RKO (cell line): ENCODE measurements around the gene LRRC1.

Experiments
- DNase-seq: peaks from one replicate; pipeline ENCODE4 v3.0.0-alpha.2; 2016; ENCODE audit warnings: low spot score

LRRC1 gene

DNA sequence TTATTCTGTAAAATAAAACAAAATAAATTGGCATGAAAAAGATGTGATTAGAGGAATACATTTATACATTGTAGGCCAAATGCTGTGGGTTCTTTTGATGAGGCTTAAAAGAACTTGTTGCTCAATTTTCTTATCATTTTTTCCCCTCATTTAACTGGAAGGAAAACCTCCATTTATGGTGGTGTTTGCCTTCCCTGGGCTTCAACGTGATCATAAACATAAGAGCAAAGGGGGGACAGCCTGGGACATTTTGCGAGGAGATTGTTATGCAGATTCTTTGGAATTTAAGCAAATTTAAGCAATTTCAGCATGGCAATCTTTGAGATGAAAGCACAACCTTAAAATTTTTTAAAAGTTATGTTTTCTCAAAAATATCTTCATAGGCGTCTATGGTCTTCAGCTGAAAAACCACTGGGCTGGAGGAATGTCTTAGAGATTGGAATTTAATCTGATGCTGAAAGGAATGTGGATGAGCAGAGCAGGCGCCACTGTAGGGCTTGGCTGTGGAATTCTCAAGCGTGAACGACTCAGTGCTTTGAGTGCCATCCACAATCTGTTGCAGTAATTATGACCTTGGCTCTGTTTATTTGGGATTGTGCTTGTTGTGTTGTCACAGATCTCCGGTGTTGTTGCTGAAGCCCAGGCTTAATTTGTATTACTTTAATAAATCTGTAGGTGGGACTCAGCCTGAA lies 167.0 kb downstream of the LRRC1 start:
- DNase-seq: no peak

DNA sequence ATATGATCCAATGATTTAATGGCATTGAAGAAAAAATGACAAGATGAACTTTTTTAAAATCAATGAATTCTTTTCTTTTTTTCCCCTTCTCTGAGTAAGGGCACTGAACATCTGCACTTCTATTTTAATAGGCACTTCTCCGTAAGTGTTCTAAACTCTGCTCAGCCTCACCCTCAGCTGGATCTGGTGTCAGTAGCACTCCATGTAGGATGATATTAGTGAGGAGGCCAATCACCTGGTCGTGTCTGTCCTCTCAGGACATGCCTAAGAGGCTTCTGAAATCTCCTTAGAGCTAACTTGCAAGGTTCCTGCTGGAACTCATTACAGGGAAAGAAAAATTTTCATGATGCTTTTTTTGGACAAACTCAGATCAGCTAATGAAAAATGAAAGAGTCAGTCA lies 167.8 kb downstream of the LRRC1 start:
- DNase-seq: no peak

DNA sequence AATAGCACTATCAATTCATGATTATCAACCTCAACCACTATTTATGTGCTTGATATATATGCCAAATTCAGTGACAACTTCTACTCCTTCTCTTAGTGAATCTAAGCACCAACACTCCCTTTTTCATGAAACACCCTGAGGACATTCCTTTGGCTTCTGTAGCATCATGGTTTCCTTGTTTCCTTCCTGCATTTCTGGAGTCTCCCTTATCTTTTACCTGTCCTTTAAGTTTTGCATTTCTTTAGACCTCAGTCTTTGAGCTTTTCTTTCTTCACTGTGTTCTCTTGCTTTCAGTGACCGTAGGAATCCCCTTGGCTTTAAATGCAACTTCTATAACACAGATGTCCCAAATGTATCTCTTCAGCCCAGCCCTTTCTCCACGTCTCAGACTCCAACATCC lies 172.6 kb downstream of the LRRC1 start:
- DNase-seq: no peak
